Peyer's patch (tissue), 4 donors: ENCODE measurements around the gene MARCHF10. TPM values are rescaled to one million over a fixed set of nuclear protein-coding genes. Genes with fewer than 3 reads are reported as not detected.

Experiments
- DNase-seq, 3 donors: peaks; one replicate each; pipeline ENCODE4 v3.0.0-alpha.2; 2017 to 2019
- H3K27ac ChIP-seq, 4 donors: fragments of 200-600 bp; sonication (generic); one replicate each; pipeline ENCODE4 v1.5.1; 2016 to 2019
- H3K27me3 ChIP-seq, 2 donors: fragments of 200-600 bp; sonication (generic); one replicate each; pipeline ENCODE4 v1.5.1; 2019
- H3K36me3 ChIP-seq, 3 donors: fragments of 200-600 bp; sonication (generic); one replicate each; pipeline ENCODE4 v1.5.1; 2016 to 2019
- H3K4me1 ChIP-seq, 4 donors: fragments of 200-600 bp; sonication (generic); one replicate each; pipeline ENCODE4 v1.5.1; 2016 to 2019
- H3K4me3 ChIP-seq, 4 donors: fragments of 200-600 bp; sonication (generic); 1 replicate in 3 of 4; 2 replicates in 1 of 4; pipeline ENCODE4 v1.5.1; 2016 to 2019; ENCODE audit warnings: mild to moderate bottlenecking in 1 of 4
- H3K9me3 ChIP-seq, 4 donors: fragments of 200-600 bp; sonication (generic); one replicate each; pipeline ENCODE4 v1.5.1; 2016 to 2019; ENCODE audit warnings: mild to moderate bottlenecking in 1 of 4
- CTCF ChIP-seq, 6 experiments: fragments of 450-650 bp in 4 of 6; fragments of 200-600 bp in 2 of 6; sonication (generic) in 1 of 6; IDR thresholded peaks; one replicate each; pipeline ENCODE4 v1.5.1; 2017 to 2019; ENCODE audit warnings: antibody characterized with exemption in 6 of 6, mild to moderate bottlenecking in 3 of 6, moderate library complexity in 1 of 6
- POLR2A ChIP-seq, 2 donors: fragments of 450-650 bp; IDR thresholded peaks; one replicate each; pipeline ENCODE4 v1.5.1; 2017; ENCODE audit warnings: antibody characterized with exemption in 2 of 2, mild to moderate bottlenecking in 2 of 2, moderate library complexity in 2 of 2
- total RNA-seq, 4 donors: library from RNA; depleted of rRNA; stranded (reverse); fragments of >200 nt; gene quantifications; one replicate each; pipeline ENCODE4 v1.1.0, GENCODE V29; 2016

Gene MARCHF10
- total RNA-seq, 4 donors from 2014 or later: not detected

GRCh38 chr17:62802561-62803205 is 5.4 kb downstream of the MARCHF10 start:
- no peak overlapping the region for H3K27ac ChIP-seq
- no peak overlapping the region for H3K4me3 ChIP-seq
- no peaks in the 10 kb centered on the region for H3K36me3 ChIP-seq
- no peaks in the 10 kb centered on the region for H3K9me3 ChIP-seq
- no peak for DNase-seq
- no peaks in the 10 kb centered on the region for H3K27me3 ChIP-seq
- H3K4me1 ChIP-seq: peaks cover 0 to 1% (median under 1%) of the 10 kb centered on the region in 4 donors
- no peak for TF ChIP-seq CTCF (IDR thresholded peaks at IDR 0.05)
- no peak for TF ChIP-seq POLR2A (IDR thresholded peaks at IDR 0.05)

GRCh38 chr17:62801553-62802114 is 6.5 kb downstream of the MARCHF10 start:
- no peak for DNase-seq
- Histone ChIP-seq H3K4me1 (no peaks in the 10 kb centered on the region), H3K9me3 (no peaks in the 10 kb centered on the region), H3K4me3 (no peak overlapping the region), H3K27me3 (no peaks in the 10 kb centered on the region), H3K27ac (no peak overlapping the region), H3K36me3 (no peaks in the 10 kb centered on the region)
- TF ChIP-seq POLR2A (IDR thresholded peaks at IDR 0.05) (no peak), CTCF (IDR thresholded peaks at IDR 0.05) (no peak)

GRCh38 chr17:62800585-62800984 is 7.5 kb downstream of the MARCHF10 start:
- Histone ChIP-seq H3K9me3 (no peaks in the 10 kb centered on the region), H3K27me3 (no peaks in the 10 kb centered on the region), H3K36me3 (no peaks in the 10 kb centered on the region), H3K4me1 (no peaks in the 10 kb centered on the region), H3K4me3 (no peak overlapping the region), H3K27ac (no peak overlapping the region)
- no peak for DNase-seq
- no peak for TF ChIP-seq CTCF (IDR thresholded peaks at IDR 0.05)
- TF ChIP-seq POLR2A (IDR thresholded peaks at IDR 0.05): no peak

GRCh38 chr17:62797959-62798358 is 10.2 kb downstream of the MARCHF10 start:
- Histone ChIP-seq H3K4me1 (no peaks in the 10 kb centered on the region), H3K27me3 (no peaks in the 10 kb centered on the region), H3K9me3 (no peaks in the 10 kb centered on the region), H3K36me3 (no peaks in the 10 kb centered on the region), H3K4me3 (no peak overlapping the region), H3K27ac (no peak overlapping the region)
- no peak for TF ChIP-seq POLR2A (IDR thresholded peaks at IDR 0.05)
- DNase-seq: no peak

GRCh38 chr17:62796291-62796690 is 11.8 kb downstream of the MARCHF10 start:
- DNase-seq: no peak
- H3K4me3 ChIP-seq: no peak overlapping the region
- no peaks in the 10 kb centered on the region for H3K4me1 ChIP-seq
- TF ChIP-seq POLR2A (IDR thresholded peaks at IDR 0.05) (no peak), CTCF (IDR thresholded peaks at IDR 0.05) (no peak)
- H3K27me3 ChIP-seq: no peaks in the 10 kb centered on the region
- no peaks in the 10 kb centered on the region for H3K9me3 ChIP-seq
- H3K36me3 ChIP-seq: no peaks in the 10 kb centered on the region
- no peak overlapping the region for H3K27ac ChIP-seq

GRCh38 chr17:62794666-62794971 is 13.5 kb downstream of the MARCHF10 start:
- Histone ChIP-seq H3K36me3 (no peaks in the 10 kb centered on the region), H3K27ac (no peak overlapping the region), H3K4me1 (no peaks in the 10 kb centered on the region), H3K9me3 (no peaks in the 10 kb centered on the region), H3K4me3 (no peak overlapping the region), H3K27me3 (no peaks in the 10 kb centered on the region)
- no peak for TF ChIP-seq POLR2A (IDR thresholded peaks at IDR 0.05)
- no peak for TF ChIP-seq CTCF (IDR thresholded peaks at IDR 0.05)
- DNase-seq: no peak
